OCI-LY7 (cell line): ENCODE data around the gene ZNF341.

Experiments used
- CTCF ChIP-seq: fragments of 200-600 bp; sonication (generic); conservative IDR thresholded peaks from 2 replicates; pipeline ENCODE4 v1.5.1; 2014; ENCODE audit warnings: mild to moderate bottlenecking, antibody characterized with exemption, low read length, moderate library complexity, mixed read lengths
- EZH2phosphoT487 ChIP-seq: fragments of 200-600 bp; sonication (generic); IDR thresholded peaks from 2 replicates; pipeline ENCODE4 v1.6.1; 2018; ENCODE audit warnings: low read depth, borderline replicate concordance, mild to moderate bottlenecking, mixed run types, antibody characterized with exemption, low read length, moderate library complexity, mixed read lengths

- TF ChIP-seq CTCF (no peak), EZH2phosphoT487 (no peak)
These were observed 79.3 kb downstream of the ZNF341 start, which contains the start of gene CHMP4B for GRCh38 chr20:33810885-33811775.
